HepG2 (cell line): Measurements from ENCODE around the gene MECR. TPM values are rescaled to one million over a fixed set of nuclear protein-coding genes. Genes with fewer than 3 reads are reported as not detected.

Source experiments
- ATAD3A ChIP-seq: sonication (generic); formaldehyde crosslinking; IDR thresholded peaks from 2 replicates; pipeline ENCODE4 v1.4.0; 2020; ENCODE audit warnings: missing genetic modification reagents
- CHD2 ChIP-seq: IDR thresholded peaks from 2 replicates; pipeline ENCODE4 v1.6.1; 2011; ENCODE audit warnings: low read depth, low read length, improper control_type of control experiment
- CSRNP1 ChIP-seq: sonication (generic); formaldehyde crosslinking; IDR thresholded peaks from 2 replicates; pipeline ENCODE4 v1.8.1; 2023; ENCODE audit warnings: mild to moderate bottlenecking, missing genetic modification reagents
- ELF1 ChIP-seq: sonication (generic); formaldehyde crosslinking; IDR thresholded peaks from 2 replicates; pipeline ENCODE4 v1.4.0; 2020; ENCODE audit warnings: missing genetic modification reagents
- FUBP1 ChIP-seq: sonication (generic); formaldehyde crosslinking; IDR thresholded peaks from 2 replicates; pipeline ENCODE4 v1.5.1; 2020; ENCODE audit warnings: missing genetic modification reagents, mild to moderate bottlenecking, borderline replicate concordance
- HIVEP1 ChIP-seq: sonication (generic); formaldehyde crosslinking; IDR thresholded peaks from 2 replicates; pipeline ENCODE4 v1.4.0; 2020; ENCODE audit warnings: mild to moderate bottlenecking, missing genetic modification reagents
- HOXA3 ChIP-seq: sonication (generic); formaldehyde crosslinking; IDR thresholded peaks from 2 replicates; pipeline ENCODE4 v1.5.0; 2020; ENCODE audit warnings: missing genetic modification reagents
- KDM1A ChIP-seq: IDR thresholded peaks from 2 replicates; pipeline ENCODE4 v1.6.1; 2016; ENCODE audit warnings: missing compliant biosample characterization
- NFATC3 ChIP-seq: sonication (generic); formaldehyde crosslinking; IDR thresholded peaks from 2 replicates; pipeline ENCODE4 v1.5.1; 2020; ENCODE audit warnings: mild to moderate bottlenecking, missing genetic modification reagents
- NR2F6 ChIP-seq, 2 experiments: IDR thresholded peaks; 2 replicates each; pipeline ENCODE4 v1.6.1; 2016; ENCODE audit warnings: antibody characterized with exemption in 1 of 2, mild to moderate bottlenecking in 1 of 2
- PBX2 ChIP-seq: IDR thresholded peaks from 2 replicates; pipeline ENCODE4 v1.6.1; 2016; ENCODE audit warnings: control low read depth
- SKIL ChIP-seq: sonication (generic); formaldehyde crosslinking; IDR thresholded peaks from 2 replicates; pipeline ENCODE4 v1.8.0; 2022; ENCODE audit warnings: missing genetic modification reagents, mild to moderate bottlenecking, moderate library complexity, borderline replicate concordance
- SOX13 ChIP-seq, 3 experiments: fragments of 450-650 bp in 1 of 3; sonication (generic) in 1 of 3; formaldehyde crosslinking in 1 of 3; IDR thresholded peaks in 2 of 3; conservative IDR thresholded peaks in 1 of 3; 2 replicates each; pipeline versions ENCODE4 v1.5.0 to v1.6.1; 2016 to 2020; ENCODE audit warnings: antibody characterized with exemption in 1 of 3, mild to moderate bottlenecking in 1 of 3, missing compliant biosample characterization in 1 of 3, missing genetic modification reagents in 1 of 3, moderate library complexity in 1 of 3
- TCF7 ChIP-seq: sonication (generic); IDR thresholded peaks from 2 replicates; pipeline ENCODE4 v1.6.1; 2016; ENCODE audit warnings: antibody characterized with exemption, low read depth
- THAP7 ChIP-seq: sonication (generic); formaldehyde crosslinking; IDR thresholded peaks from 2 replicates; pipeline ENCODE4 v1.8.1; 2023; ENCODE audit warnings: mild to moderate bottlenecking, missing genetic modification reagents
- ZNF326 ChIP-seq: sonication (generic); formaldehyde crosslinking; IDR thresholded peaks from 2 replicates; pipeline ENCODE4 v1.4.0; 2020; ENCODE audit warnings: missing genetic modification reagents, borderline replicate concordance
- ZNF451 ChIP-seq: sonication (generic); formaldehyde crosslinking; IDR thresholded peaks from 2 replicates; pipeline ENCODE4 v1.5.0; 2020; ENCODE audit warnings: mild to moderate bottlenecking, missing genetic modification reagents
- ZNF543 ChIP-seq: sonication (generic); formaldehyde crosslinking; IDR thresholded peaks from 2 replicates; pipeline ENCODE4 v1.4.0; 2020; ENCODE audit warnings: mild to moderate bottlenecking, missing genetic modification reagents
- ZNF589 ChIP-seq: sonication (generic); formaldehyde crosslinking; conservative IDR thresholded peaks from 2 replicates; pipeline ENCODE4 v1.8.0; 2022; ENCODE audit warnings: mild to moderate bottlenecking, moderate library complexity, missing genetic modification reagents
- ZNF614 ChIP-seq: IDR thresholded peaks from 2 replicates; pipeline ENCODE4 v1.6.1; 2018; ENCODE audit warnings: missing biosample characterization, missing genetic modification reagents, inconsistent platforms, borderline replicate concordance
- ZNF746 ChIP-seq: sonication (generic); formaldehyde crosslinking; IDR thresholded peaks from 2 replicates; pipeline ENCODE4 v1.8.0; 2022; ENCODE audit warnings: mild to moderate bottlenecking, missing genetic modification reagents
- polyA plus RNA-seq, 8 experiments: library from polyadenylated mRNA; depleted of rRNA in 3 of 8; stranded (reverse) in 7 of 8; unstranded in 1 of 8; fragments of >200 nt; fragmentation: Illumina TruSeq in 4 of 8; extraction: Trizol in 4 of 8; gene quantifications; 2 replicates each; pipeline versions ENCODE4 v1.2.1 to v1.2.3, GENCODE V29; 2011 to 2016; ENCODE audit warnings: low read depth in 4 of 8, missing spikeins in 1 of 8, mixed read lengths in 1 of 8; ENCODE audit not compliant: insufficient read depth in 1 of 8
- total RNA-seq, 5 experiments: library from RNA; depleted of rRNA; stranded (reverse); fragments of >200 nt; fragmentation: Illumina TruSeq; extraction: Trizol; gene quantifications; 2 replicates each; pipeline ENCODE4 v1.2.3, GENCODE V29; 2016; ENCODE audit warnings: low read depth in 1 of 5

Gene MECR
- total and polyA plus RNA-seq, 2 of the 13 experiments (the other 11 are each of a cell fraction or from before 2014, with no cell fraction given): 18.8 to 24.9 TPM

- TF ChIP-seq FUBP1 (CRISPR knock-in tag): no peak
- no peak for TF ChIP-seq ZNF543 (CRISPR knock-in tag)
- TF ChIP-seq ZNF451 (CRISPR knock-in tag): no peak
- no peak for TF ChIP-seq SKIL (CRISPR knock-in tag)
- no peak for TF ChIP-seq TCF7
- peak; percentile 78; the same call in 1 of the 2 replicates for TF ChIP-seq KDM1A
- no peak for TF ChIP-seq THAP7 (CRISPR knock-in tag)
- TF ChIP-seq PBX2 (CRISPR knock-in tag): no peak
- no peak for TF ChIP-seq NFATC3
- TF ChIP-seq HOXA3: 0 out of 2 replicates have a peak, but pooled peaks have one; percentile 19
- no peak for TF ChIP-seq NR2F6 (IDR thresholded peaks at IDR 0.05)
- peak; percentile 36; the same call in 1 of the 2 replicates for TF ChIP-seq NR2F6 (CRISPR knock-in tag; IDR thresholded peaks at IDR 0.05)
- TF ChIP-seq ZNF326 (CRISPR knock-in tag): no peak
- TF ChIP-seq ATAD3A (CRISPR knock-in tag): no peak
- TF ChIP-seq ZNF746 (CRISPR knock-in tag): no peak
- TF ChIP-seq CHD2: no peak
- no peak for TF ChIP-seq HIVEP1 (CRISPR knock-in tag)
- TF ChIP-seq ELF1: no peak
- TF ChIP-seq ZNF589 (CRISPR knock-in tag): no peak
- no peak for TF ChIP-seq SOX13 (IDR thresholded peaks at IDR 0.05)
- TF ChIP-seq SOX13 (CRISPR knock-in tag; conservative IDR thresholded peaks at IDR 0.05 in 1 of 2, IDR thresholded peaks at IDR 0.05 in 1 of 2): peak in 1 of 2 experiments; percentile 65; a peak in 2 of 4 replicates
- TF ChIP-seq ZNF614 (CRISPR knock-in tag): no peak
- no peak for TF ChIP-seq CSRNP1 (CRISPR knock-in tag)
- TF ChIP-seq, all 625 proteins: peak for 28
Measured at GRCh38 chr1:29271724-29272123, 41.0 kb upstream of the MECR start (continued).
